ENCODE results near the gene ALPK3.

The ALPK3 gene

DNA sequence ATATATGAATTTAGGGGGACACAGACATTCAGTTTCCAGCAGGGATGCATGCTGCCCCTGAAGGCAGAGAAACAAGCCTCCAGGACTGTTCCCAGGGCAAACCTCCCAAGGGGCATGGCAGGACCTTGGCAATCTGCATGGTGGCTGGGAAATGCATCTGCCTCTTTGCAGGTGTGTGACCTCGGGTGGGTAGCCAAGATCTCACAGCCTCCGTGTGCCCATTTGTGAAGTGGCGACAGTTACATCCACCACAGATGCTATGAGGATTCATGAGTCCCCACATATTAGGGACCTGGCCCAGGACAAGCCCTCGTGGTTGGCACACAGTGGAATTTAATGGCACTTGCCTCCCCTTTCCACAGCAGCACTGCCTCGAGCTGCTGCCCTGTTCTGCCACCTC, 97.2 kb downstream of the ALPK3 start:
- no peak for FAIRE-seq
- DNase-seq (ENCODE audit: low spot score): no peak

DNA sequence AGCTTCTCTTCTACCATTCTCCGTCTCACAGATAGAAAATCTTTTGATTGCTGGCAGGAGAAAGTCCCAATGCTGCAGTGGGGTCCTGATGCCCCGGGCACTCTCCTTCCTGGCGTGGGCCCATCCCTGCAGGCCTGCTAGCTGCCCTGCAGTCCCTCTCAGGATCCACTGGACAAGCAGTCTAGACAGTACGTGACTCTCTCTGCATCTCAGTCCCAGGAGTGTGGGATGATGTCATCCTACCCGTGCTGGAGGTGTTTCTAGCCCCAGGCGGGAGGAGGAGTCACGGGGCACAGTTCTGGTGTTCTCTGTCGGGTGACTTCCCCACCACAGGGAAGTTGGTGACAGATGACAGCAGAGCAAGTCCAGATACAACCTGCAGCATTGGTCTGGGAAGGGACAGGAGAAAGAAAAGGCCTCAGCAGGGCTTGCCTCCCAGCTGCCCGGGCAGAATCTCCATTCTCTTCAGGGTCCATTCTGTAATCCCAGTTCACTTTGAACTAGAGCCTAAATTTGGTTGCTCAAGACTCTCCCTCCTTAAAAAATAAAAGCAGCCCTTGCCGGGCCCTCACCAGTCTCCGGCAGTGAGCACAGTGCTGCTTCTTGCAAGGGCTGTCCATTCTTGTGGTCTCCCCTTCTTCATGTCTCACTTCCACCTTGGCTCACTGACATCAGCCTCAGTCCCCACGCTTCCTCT, 97.9 kb downstream of the ALPK3 start:
- peak; percentile 32 for FAIRE-seq
- DNase-seq (ENCODE audit: low spot score): peak; percentile 94

DNA sequence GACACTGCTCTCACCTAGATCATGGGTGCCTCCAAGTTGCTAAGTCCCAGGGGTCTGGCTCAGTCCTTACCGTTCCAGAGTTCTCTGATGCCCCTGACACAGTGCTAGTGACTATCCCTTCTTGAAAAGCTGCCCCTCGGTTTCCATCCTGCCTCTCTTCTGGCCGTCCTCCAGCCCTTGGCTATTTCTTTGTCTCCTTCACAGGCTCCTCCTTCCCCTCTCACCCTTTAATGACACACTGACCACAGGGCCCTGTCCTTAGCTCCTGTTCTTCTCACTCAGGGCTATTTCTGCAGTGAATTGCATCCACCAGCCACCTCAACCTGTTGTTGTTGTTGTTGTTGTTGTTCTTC, 98.4 kb downstream of the ALPK3 start:
- no peak for FAIRE-seq
- DNase-seq (ENCODE audit: low spot score): peak; percentile 21

DNA sequence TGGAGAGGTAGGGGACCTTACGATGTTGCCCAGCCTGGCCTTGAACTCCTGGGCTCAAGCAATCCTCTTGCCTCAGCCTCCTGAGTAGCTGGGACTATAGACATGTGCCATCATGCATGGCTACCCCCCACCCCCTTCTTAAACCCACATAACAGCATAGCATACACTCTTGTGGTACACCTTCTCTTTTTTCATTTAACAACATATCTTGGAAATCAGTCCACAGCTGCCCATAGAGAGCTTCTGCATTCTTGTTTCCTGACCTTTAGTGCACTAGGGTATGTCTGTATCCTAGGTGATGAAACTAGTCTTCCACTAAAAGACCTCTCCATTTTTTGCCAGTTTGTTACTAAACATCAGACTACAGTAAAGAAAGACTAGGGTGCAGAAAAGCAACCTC, 100.3 kb downstream of the ALPK3 start:
- no peak for FAIRE-seq
- DNase-seq (ENCODE audit: low spot score): no peak

DNA sequence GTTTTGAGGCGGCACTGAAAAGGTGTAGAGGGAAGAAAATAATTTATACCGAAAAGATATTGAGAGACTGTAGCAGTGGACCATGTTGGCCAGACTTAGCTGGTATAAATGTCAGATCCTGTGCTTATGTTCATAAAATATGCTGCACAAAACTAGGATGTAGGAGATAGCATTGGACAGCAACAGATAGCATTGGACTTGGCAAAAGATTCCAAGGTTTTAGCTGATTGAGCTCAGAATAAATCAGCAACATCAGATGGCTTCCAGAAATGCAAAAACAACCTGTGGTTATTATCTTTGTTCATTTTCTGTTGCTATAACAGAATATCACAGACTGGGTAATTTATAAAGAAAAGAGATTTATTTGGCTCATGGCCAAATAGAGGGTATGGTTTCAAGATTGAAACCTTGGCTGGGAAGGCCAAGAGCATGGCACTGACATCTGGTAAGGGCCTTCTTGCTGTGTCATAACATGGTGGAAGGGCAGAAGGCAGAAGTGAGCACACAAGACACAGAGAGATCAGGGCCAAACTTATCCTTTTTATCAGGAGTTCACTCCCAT, 102.0 kb downstream of the ALPK3 start:
- DNase-seq (ENCODE audit: low spot score) (no peak), FAIRE-seq (no peak)

DNA sequence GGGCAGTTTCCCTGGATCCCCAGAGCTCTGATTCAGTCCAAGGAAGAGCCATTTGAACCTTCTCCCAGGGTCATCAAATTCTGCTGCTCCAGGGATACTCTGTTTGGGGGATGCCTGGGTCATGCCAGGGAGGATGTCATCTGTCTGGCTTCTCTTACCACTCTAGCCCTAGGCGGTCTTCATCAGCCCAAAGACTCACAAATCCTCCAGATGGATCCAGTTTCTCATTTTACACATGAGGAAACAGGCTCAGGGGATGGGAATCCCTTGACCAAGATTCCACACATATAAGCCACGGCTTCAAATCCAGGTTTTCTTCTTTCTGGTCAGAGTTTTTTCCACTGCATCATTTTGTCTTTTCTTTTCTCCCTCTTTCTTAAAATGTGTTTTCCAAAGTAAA, 104.0 kb downstream of the ALPK3 start:
- no peak for FAIRE-seq
- DNase-seq (ENCODE audit: low spot score): no peak

DNA sequence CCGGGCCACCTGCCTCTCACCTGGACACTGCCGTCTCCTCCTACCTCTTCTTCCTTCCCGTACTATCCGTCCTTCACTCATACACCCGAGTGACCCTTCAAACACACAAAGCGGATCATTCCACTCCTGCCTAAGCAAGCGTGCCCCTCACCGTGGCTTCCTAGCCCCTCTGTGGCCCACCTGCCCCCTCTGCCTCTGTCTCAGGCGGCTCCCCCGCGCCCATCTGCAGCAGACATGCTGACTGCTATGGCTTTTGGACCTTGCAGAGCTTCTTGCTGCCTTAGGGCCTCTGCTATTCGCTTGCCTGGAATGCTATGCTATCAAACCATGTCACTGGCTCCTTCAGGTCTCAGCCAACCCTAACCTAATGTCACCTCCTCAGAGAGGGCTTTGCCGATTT, 105.4 kb downstream of the ALPK3 start:
- DNase-seq (ENCODE audit: low spot score) (no peak), FAIRE-seq (no peak)
